Esophagus muscularis mucosa (tissue), 4 donors: ENCODE measurements around the gene UBL3. TPM values are rescaled to one million over a fixed set of nuclear protein-coding genes. Genes with fewer than 3 reads are reported as not detected.

Source experiments
- DNase-seq: peaks from one replicate; pipeline ENCODE4 v3.0.0-alpha.2; 2017; ENCODE audit errors: extremely low spot score
- H3K27ac ChIP-seq, 4 donors: fragments of 200-600 bp; sonication (generic); replicated peaks in 1 of 4; 1 replicate in 3 of 4; 2 replicates in 1 of 4; pipeline ENCODE4 v1.5.1; 2016 to 2019; ENCODE audit warnings: mild to moderate bottlenecking in 1 of 4
- H3K27me3 ChIP-seq, 4 donors: fragments of 200-600 bp; sonication (generic); one replicate each; pipeline versions ENCODE4 v1.5.1 to v1.6.0; 2016 to 2019
- H3K36me3 ChIP-seq, 4 donors: fragments of 200-600 bp; sonication (generic); one replicate each; pipeline ENCODE4 v1.5.1; 2016 to 2019
- H3K4me1 ChIP-seq, 4 donors: fragments of 200-600 bp; sonication (generic); one replicate each; pipeline ENCODE4 v1.5.1; 2016 to 2019
- H3K4me3 ChIP-seq, 4 donors: fragments of 200-600 bp; sonication (generic); 1 replicate in 2 of 4; 2 replicates in 2 of 4; pipeline ENCODE4 v1.5.1; 2016 to 2019; ENCODE audit warnings: mild to moderate bottlenecking in 4 of 4, moderate library complexity in 1 of 4
- H3K9me3 ChIP-seq, 4 donors: fragments of 200-600 bp; sonication (generic); 1 replicate in 3 of 4; 2 replicates in 1 of 4; pipeline ENCODE4 v1.5.1; 2016 to 2019
- CTCF ChIP-seq, 3 experiments: fragments of 200-600 bp in 2 of 3; fragments of 450-650 bp in 1 of 3; sonication (generic) in 2 of 3; IDR thresholded peaks; one replicate each; pipeline ENCODE4 v1.5.1; 2017 to 2019; ENCODE audit warnings: antibody characterized with exemption in 3 of 3, mild to moderate bottlenecking in 2 of 3, moderate library complexity in 1 of 3
- EP300 ChIP-seq: sonication (generic); formaldehyde crosslinking; IDR thresholded peaks from one replicate; pipeline ENCODE4 v1.6.1; 2017; ENCODE audit warnings: antibody characterized with exemption
- POLR2A ChIP-seq: fragments of 450-650 bp; IDR thresholded peaks from one replicate; pipeline ENCODE4 v1.6.1; 2017; ENCODE audit warnings: antibody characterized with exemption, moderate library complexity, mild to moderate bottlenecking, low read depth
- POLR2AphosphoS5 ChIP-seq, 2 donors: sonication (generic); formaldehyde crosslinking; IDR thresholded peaks; one replicate each; pipeline ENCODE4 v1.6.1; 2017; ENCODE audit warnings: antibody characterized with exemption in 2 of 2
- WGBS: methylation state at CpG from one replicate; pipeline ENCODE4 v1.1.5; 2018; 5-methylcytosine and 5-hydroxymethylcytosine counted together
- intact Hi-C: fragments of 100-400 bp; cut with DNase I; formaldehyde crosslinking; loops from one replicate; pipeline ENCODE4 v1.15.1; 2023
- total RNA-seq, 4 donors: library from RNA; depleted of rRNA; stranded (reverse); fragments of >200 nt; gene quantifications; one replicate each; pipeline versions ENCODE4 v1.1.0 to v1.2.1, GENCODE V29; 2016

UBL3 gene
- total RNA-seq, 4 donors from 2014 or later = 30.2 to 44.5 (median 32.6) TPM

- Histone ChIP-seq H3K4me3 (no peak overlapping the region), H3K36me3 (no peaks in the 10 kb centered on the region), H3K9me3 (no peaks in the 10 kb centered on the region), H3K4me1 (peaks cover 0 to 9% (median 5%) of the 10 kb centered on the region in 4 donors), H3K27me3 (no peaks in the 10 kb centered on the region), H3K27ac (no peak overlapping the region)
- 100% methylated on average over 1 of the region's 1 CpG for WGBS
- intact Hi-C loops = no loop called here
- TF ChIP-seq EP300 (no peak), POLR2A (no peak), POLR2AphosphoS5 (IDR thresholded peaks at IDR 0.05) (no peak), CTCF (IDR thresholded peaks at IDR 0.05) (no peak)
- DNase-seq = no peak
These were observed 35.6 kb upstream of the UBL3 start for GRCh38 chr13:29885989-29886388.

- no peaks in the 10 kb centered on the region for H3K36me3 ChIP-seq
- intact Hi-C loops = no loop called here
- H3K27me3 ChIP-seq = no peaks in the 10 kb centered on the region
- 67% methylated on average over 7 of the region's 7 CpGs for WGBS
- DNase-seq = peak; percentile 39
- H3K4me1 ChIP-seq = peaks cover 0 to 9% (median 5%) of the 10 kb centered on the region in 4 donors
- TF ChIP-seq EP300 (no peak), POLR2AphosphoS5 (IDR thresholded peaks at IDR 0.05) (no peak), POLR2A (no peak), CTCF (IDR thresholded peaks at IDR 0.05) (no peak)
- H3K4me3 ChIP-seq = no peak overlapping the region
- H3K9me3 ChIP-seq = no peaks in the 10 kb centered on the region
- H3K27ac ChIP-seq = no peak overlapping the region
These were observed 34.4 kb upstream of the UBL3 start for GRCh38 chr13:29884671-29885430.

- no peaks in the 10 kb centered on the region for H3K36me3 ChIP-seq
- 55% methylated on average over 6 of the region's 6 CpGs for WGBS
- TF ChIP-seq CTCF (IDR thresholded peaks at IDR 0.05) = no peak
- TF ChIP-seq EP300 = no peak
- no peak for TF ChIP-seq POLR2A
- no peak for TF ChIP-seq POLR2AphosphoS5 (IDR thresholded peaks at IDR 0.05)
- no peak overlapping the region for H3K4me3 ChIP-seq
- peaks cover 0 to 9% (median 5%) of the 10 kb centered on the region in 4 donors for H3K4me1 ChIP-seq
- intact Hi-C loops = no loop called here
- no peak overlapping the region for H3K27ac ChIP-seq
- no peaks in the 10 kb centered on the region for H3K9me3 ChIP-seq
- DNase-seq = peak; percentile 37
- H3K27me3 ChIP-seq = no peaks in the 10 kb centered on the region
These were observed 33.6 kb upstream of the UBL3 start for GRCh38 chr13:29883941-29884518.

- TF ChIP-seq POLR2AphosphoS5 (IDR thresholded peaks at IDR 0.05) (no peak), CTCF (IDR thresholded peaks at IDR 0.05) (no peak), POLR2A (no peak), EP300 (no peak)
- Histone ChIP-seq H3K4me1 (no peaks in the 10 kb centered on the region), H3K9me3 (no peaks in the 10 kb centered on the region), H3K36me3 (no peaks in the 10 kb centered on the region), H3K27ac (no peak overlapping the region), H3K4me3 (no peak overlapping the region), H3K27me3 (no peaks in the 10 kb centered on the region)
- intact Hi-C loops = no loop called here
- 0% methylated on average over 1 of the region's 1 CpG for whole genome bisulfite sequencing
- no peak for DNase-seq
These were observed 31.7 kb upstream of the UBL3 start for GRCh38 chr13:29882076-29882475.
